BJ (cell line): Measurements from ENCODE around the gene POGZ. TPM values are rescaled to one million over a fixed set of nuclear protein-coding genes. Genes with fewer than 3 reads are reported as not detected.

Experiments
- CTCF ChIA-PET: fragments of 350-600 bp; formaldehyde crosslinking; extraction: SDS; loops from one replicate; lab custom pipeline; 2021; ENCODE audit warnings: antibody characterized with exemption, inconsistent platforms; lab: Yijun Ruan, JAX
- POLR2A ChIA-PET: fragments of 300-600 bp; sonication (Branson Sonifier 250); formaldehyde crosslinking; extraction: SDS; loops from one replicate; lab custom pipeline; 2021; ENCODE audit warnings: antibody characterized with exemption; lab: Charles Lee
- DNase-seq: peaks from one replicate; pipeline ENCODE4 v3.0.0-alpha.2; 2011; ENCODE audit warnings: low read depth
- H3K27me3 ChIP-seq: 2 replicates; pipeline ENCODE4 v1.6.0; 2011; ENCODE audit warnings: low read length; ENCODE audit not compliant: control insufficient read depth, insufficient read depth
- H3K36me3 ChIP-seq: 2 replicates; pipeline ENCODE4 v1.5.1; 2011; ENCODE audit warnings: low read length; ENCODE audit not compliant: control insufficient read depth, insufficient read depth
- H3K4me3 ChIP-seq: 2 replicates; pipeline ENCODE4 v1.5.1; 2011; ENCODE audit warnings: low read depth, mild to moderate bottlenecking, control low read depth, low read length
- CTCF ChIP-seq: IDR thresholded peaks from 2 replicates; pipeline ENCODE4 v1.5.1; 2011; ENCODE audit warnings: low read depth, mild to moderate bottlenecking, control low read depth, inconsistent platforms, low read length, moderate library complexity; ENCODE audit not compliant: insufficient read depth
- polyA plus RNA-seq: library from polyadenylated mRNA; depleted of rRNA; stranded (reverse); fragments of >200 nt; gene quantifications from 2 replicates; pipeline ENCODE4 v1.2.3, GENCODE V29; 2011

POGZ gene
- polyA plus RNA-seq, 1 experiment = 37.1 TPM

- ChIA-PET POLR2A (no interaction called here), CTCF (no interaction called here)
- peaks cover 33% of the 10 kb centered on the region for H3K36me3 ChIP-seq
- H3K27me3 ChIP-seq = no peaks in the 10 kb centered on the region
- DNase-seq = no peak
- TF ChIP-seq CTCF = no peak
- no peak overlapping the region for H3K4me3 ChIP-seq
Observed at GRCh38 chr1:151408891-151409290, 50.4 kb downstream of the POGZ start.

GRCh38 chr1:151407304-151407703 lies 52.0 kb downstream of the POGZ start:
- TF ChIP-seq CTCF = no peak
- Histone ChIP-seq H3K36me3 (peaks cover 33% of the 10 kb centered on the region), H3K27me3 (no peaks in the 10 kb centered on the region), H3K4me3 (no peak overlapping the region)
- ChIA-PET POLR2A (interaction anchor here (0.6 to 1.0 kb wide), 2 partner anchors 8 kb away, joined by 3 to 7 read pairs; partner anchors contain the start of gene PSMB4), CTCF (no interaction called here)
- no peak for DNase-seq

- ChIA-PET POLR2A (no interaction called here), CTCF (interaction anchor here (1.2 to 2.4 kb wide), 3 partner anchors 11 to 105 kb away, joined by 3 to 6 read pairs (median 5); no protein-coding TSS in a partner anchor)
- no peak overlapping the region for H3K4me3 ChIP-seq
- H3K27me3 ChIP-seq = no peaks in the 10 kb centered on the region
- H3K36me3 ChIP-seq = peaks cover 36% of the 10 kb centered on the region
- no peak for DNase-seq
- no peak for TF ChIP-seq CTCF
Observed at GRCh38 chr1:151406176-151406575, 53.1 kb downstream of the POGZ start.

- Histone ChIP-seq H3K4me3 (no peak overlapping the region), H3K36me3 (peaks cover 41% of the 10 kb centered on the region), H3K27me3 (no peaks in the 10 kb centered on the region)
- TF ChIP-seq CTCF = no peak
- POLR2A ChIA-PET = no interaction called here
- DNase-seq = no peak
- CTCF ChIA-PET = interaction anchor here (1.2 to 2.4 kb wide), 3 partner anchors 12 to 104 kb away, joined by 3 to 6 read pairs (median 5); no protein-coding TSS in a partner anchor
Observed at GRCh38 chr1:151405187-151405951, 53.9 kb downstream of the POGZ start.

GRCh38 chr1:151403612-151404011 lies 55.7 kb downstream of the POGZ start:
- CTCF ChIA-PET = no interaction called here
- POLR2A ChIA-PET = no interaction called here
- Histone ChIP-seq H3K27me3 (no peaks in the 10 kb centered on the region), H3K36me3 (peaks cover 37% of the 10 kb centered on the region), H3K4me3 (no peak overlapping the region)
- DNase-seq = no peak
- no peak for TF ChIP-seq CTCF
